Aorta (tissue), 5 donors: ENCODE measurements around the gene MACF1. TPM values are rescaled to one million over a fixed set of nuclear protein-coding genes. Genes with fewer than 3 reads are reported as not detected.
"Not testable (repeated sequence)": the region's sequence is repeated elsewhere in the genome, so short reads cannot be mapped to it uniquely, and the experiment has no call there.

Source experiments
- ATAC-seq: fragments of 200-7000 bp; cut with Tn5 transposase; one replicate; pipeline ENCODE4 v1.9.1; 2022; ENCODE audit warnings: moderate library complexity; ENCODE audit not compliant: low FRiP score
- DNase-seq, 2 donors: peaks; one replicate each; pipeline ENCODE4 v3.0.0-alpha.2; 2020
- H3K27ac ChIP-seq, 2 donors: one replicate each; pipeline ENCODE4 v1.5.1; 2013; ENCODE audit warnings: low read length in 2 of 2, mild to moderate bottlenecking in 2 of 2, moderate library complexity in 2 of 2, control low read depth in 1 of 2, inconsistent platforms in 1 of 2, low read depth in 1 of 2
- H3K27me3 ChIP-seq, 2 donors: one replicate each; pipeline ENCODE4 v1.6.1; 2013; ENCODE audit warnings: control low read depth in 1 of 2, low read length in 1 of 2, mild to moderate bottlenecking in 1 of 2, moderate library complexity in 1 of 2; ENCODE audit not compliant: insufficient read depth in 2 of 2, control insufficient read depth in 1 of 2
- H3K36me3 ChIP-seq, 2 donors: one replicate each; pipeline ENCODE4 v1.6.1; 2013; ENCODE audit warnings: control low read depth in 1 of 2, low read length in 1 of 2, mild to moderate bottlenecking in 1 of 2; ENCODE audit not compliant: insufficient read depth in 2 of 2, control insufficient read depth in 1 of 2
- H3K4me1 ChIP-seq, 2 donors: one replicate each; pipeline ENCODE4 v1.6.1; 2013; ENCODE audit warnings: low read length in 2 of 2, control low read depth in 1 of 2, mild to moderate bottlenecking in 1 of 2, moderate library complexity in 1 of 2; ENCODE audit not compliant: insufficient read depth in 2 of 2, control insufficient read depth in 1 of 2
- H3K4me3 ChIP-seq, 2 donors: one replicate each; pipeline ENCODE4 v1.5.1; 2013; ENCODE audit warnings: low read length in 2 of 2, control low read depth in 1 of 2, mild to moderate bottlenecking in 1 of 2
- H3K9me3 ChIP-seq: one replicate; pipeline ENCODE4 v1.6.1; 2013; ENCODE audit warnings: mild to moderate bottlenecking, low read length; ENCODE audit not compliant: control insufficient read depth
- WGBS, 2 donors: extraction: QIAGEN DNeasy Blood & Tissue Kit; methylation state at CpG; one replicate each; pipeline ENCODE4 v1.1.7; 2013; 5-methylcytosine and 5-hydroxymethylcytosine counted together
- intact Hi-C, 2 donors: fragments of 100-400 bp; cut with DNase I; formaldehyde crosslinking; loops; one replicate each; pipeline versions ENCODE4 v1.14.2 to v1.15.0; 2022
- polyA plus RNA-seq, 2 donors: library from polyadenylated mRNA; stranded (reverse); fragments of 200-250 nt; gene quantifications; one replicate each; pipeline ENCODE4 v1.2.3, GENCODE V29; 2013
- total RNA-seq, 2 donors: library from RNA; stranded (reverse); fragmentation: NEBNext Ultra II Directional; extraction: Animal tissue kit (Norgen Biotek cat#: 25700); gene quantifications; one replicate each; pipeline ENCODE4 v1.2.1, GENCODE V29; 2021
- donor health status: healthy with polysubstance abuse.
- donor health status: Bipolar disorder and iron deficiency.
- donor health status: DM: no; HTN: no; CAD: no.
- donor health status: DM: no; HTN: no; CAD: no.
- donor health status: DM: yes; HTN: yes; CAD: no.

MACF1 gene
- total and polyA plus RNA-seq, 4 donors = 38.9 to 785 (median 386) TPM

DNA sequence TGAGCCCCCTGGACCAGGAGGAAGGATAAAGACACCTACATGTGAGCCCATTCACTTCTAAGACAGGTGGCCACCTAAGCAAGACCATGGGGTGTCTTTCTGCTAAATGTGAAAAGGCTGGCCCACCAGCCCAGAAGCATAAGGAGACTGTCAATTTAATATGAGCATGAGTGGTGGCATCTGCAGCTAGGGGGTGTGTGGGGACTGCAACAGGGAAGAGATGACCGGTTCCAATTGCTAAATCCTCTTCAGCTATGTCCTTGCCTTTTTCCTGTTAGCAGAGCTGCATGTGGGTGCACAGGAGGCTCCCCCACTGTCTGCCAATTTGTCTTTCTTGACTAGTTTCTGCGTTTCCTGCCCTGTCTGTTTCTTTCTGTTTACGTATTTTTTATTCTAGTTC is 264.7 kb downstream of the MACF1 start:
- Histone ChIP-seq H3K27me3 (no peaks in the 10 kb centered on the region), H3K36me3 (peaks cover 2 to 9% of the 10 kb centered on the region in 2 donors), H3K4me1 (peaks cover 0 to 3% of the 10 kb centered on the region in 2 donors), H3K4me3 (no peak overlapping the region), H3K9me3 (no peaks in the 10 kb centered on the region), H3K27ac (no peak overlapping the region)
- intact Hi-C loops = loop anchor here in 1 of 2 donors (5.0 kb wide), 1 partner anchor 37 kb away; no protein-coding TSS in a partner anchor
- 68 to 70% methylated on average over 3 of the region's 3 CpGs for WGBS, 2 donors
- ATAC-seq = no peak
- DNase-seq = no peak

DNA sequence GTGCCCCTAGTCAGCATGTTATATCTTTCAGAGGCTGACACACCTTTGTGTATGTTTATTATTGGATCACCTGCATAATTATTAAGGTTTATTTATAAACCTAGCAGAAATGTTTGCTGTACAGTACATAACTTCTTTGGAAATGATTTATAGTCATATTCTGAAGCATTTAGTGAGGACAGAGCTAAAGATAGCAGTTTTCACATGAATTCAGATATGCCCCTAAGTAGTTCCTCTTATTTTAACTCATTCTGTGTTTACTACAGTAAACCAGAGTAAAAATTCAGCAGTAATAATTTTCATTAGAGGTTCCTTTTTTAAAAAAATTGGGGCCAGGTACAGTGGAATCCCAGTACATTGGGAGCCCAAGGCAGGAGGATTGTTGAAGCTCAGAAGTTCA is 265.5 kb downstream of the MACF1 start:
- DNase-seq = no peak
- Histone ChIP-seq H3K27me3 (no peaks in the 10 kb centered on the region), H3K27ac (no peak overlapping the region), H3K36me3 (peaks cover 2 to 9% of the 10 kb centered on the region in 2 donors), H3K9me3 (no peaks in the 10 kb centered on the region), H3K4me3 (no peak overlapping the region), H3K4me1 (peaks cover 0 to 3% of the 10 kb centered on the region in 2 donors)
- intact Hi-C loops = no loop called here
- no peak for ATAC-seq

GRCh38 chr1:39472826-39473225 is 268.3 kb downstream of the MACF1 start:
- Histone ChIP-seq H3K27me3 (no peaks in the 10 kb centered on the region), H3K4me1 (no peaks in the 10 kb centered on the region), H3K36me3 (peaks cover 2 to 5% of the 10 kb centered on the region in 2 donors), H3K4me3 (no peak overlapping the region), H3K27ac (no peak overlapping the region), H3K9me3 (no peaks in the 10 kb centered on the region)
- 75 to 76% methylated on average over 7 of the region's 7 CpGs for WGBS, 2 donors
- intact Hi-C loops = no loop called here
- DNase-seq (no peak), ATAC-seq (no peak)

- H3K36me3 ChIP-seq = peaks cover 2 to 5% of the 10 kb centered on the region in 2 donors
Measured at GRCh38 chr1:39473324-39473723, 268.8 kb downstream of the MACF1 start.

GRCh38 chr1:39474810-39475209 is 270.3 kb downstream of the MACF1 start:
- Histone ChIP-seq H3K4me1 (no peaks in the 10 kb centered on the region), H3K36me3 (peaks cover 2 to 5% of the 10 kb centered on the region in 2 donors), H3K4me3 (no peak overlapping the region), H3K9me3 (no peaks in the 10 kb centered on the region), H3K27ac (no peak overlapping the region), H3K27me3 (no peaks in the 10 kb centered on the region)
- DNase-seq (no peak), ATAC-seq (no peak)
- intact Hi-C loops = no loop called here
- 46 to 47% methylated on average over 4 of the region's 4 CpGs for WGBS, 2 donors

More at GRCh38 chr1:39473324-39473723, 268.8 kb downstream of the MACF1 start:
- ATAC-seq (no peak), DNase-seq (no peak)
- no peaks in the 10 kb centered on the region for H3K9me3 ChIP-seq
- H3K27me3 ChIP-seq = no peaks in the 10 kb centered on the region
- H3K4me3 ChIP-seq = no peak overlapping the region
- no peaks in the 10 kb centered on the region for H3K4me1 ChIP-seq
- H3K27ac ChIP-seq = no peak overlapping the region
- intact Hi-C loops = no loop called here
- WGBS, 2 donors = 86 to 91% methylated on average over 4 of the region's 4 CpGs

GRCh38 chr1:39475551-39475950 is 271.1 kb downstream of the MACF1 start:
- 13 to 27% methylated on average over 1 of the region's 1 CpG for WGBS, 2 donors
- intact Hi-C loops = not testable (repeated sequence)

GRCh38 chr1:39478126-39478915 is 273.8 kb downstream of the MACF1 start:
- H3K36me3 ChIP-seq = peaks cover 2 to 8% of the 10 kb centered on the region in 2 donors
- WGBS, 2 donors = 68 to 77% methylated on average over 5 of the region's 5 CpGs
- H3K9me3 ChIP-seq = no peaks in the 10 kb centered on the region
- ATAC-seq (no peak), DNase-seq (no peak)
- H3K4me3 ChIP-seq = no peak overlapping the region
- H3K4me1 ChIP-seq = no peaks in the 10 kb centered on the region
- no peaks in the 10 kb centered on the region for H3K27me3 ChIP-seq
- no peak overlapping the region for H3K27ac ChIP-seq
- intact Hi-C loops = no loop called here

More at GRCh38 chr1:39475551-39475950, 271.1 kb downstream of the MACF1 start:
- DNase-seq, H3K9me3 ChIP-seq, H3K36me3 ChIP-seq, H3K27ac ChIP-seq, H3K4me1 ChIP-seq, H3K27me3 ChIP-seq, ATAC-seq, H3K4me3 ChIP-seq: not testable (repeated sequence)

- Histone ChIP-seq H3K9me3 (no peaks in the 10 kb centered on the region), H3K36me3 (peaks cover under 1 to 16% of the 10 kb centered on the region in 2 donors), H3K4me3 (no peak overlapping the region), H3K4me1 (no peaks in the 10 kb centered on the region), H3K27me3 (no peaks in the 10 kb centered on the region), H3K27ac (no peak overlapping the region)
- ATAC-seq (no peak), DNase-seq (no peak)
- intact Hi-C loops = no loop called here
- WGBS, 2 donors = 79 to 82% methylated on average over 6 of the region's 6 CpGs
Measured at GRCh38 chr1:39481289-39481688, 276.8 kb downstream of the MACF1 start.

- no peak for ATAC-seq
- Histone ChIP-seq H3K4me3 (no peak overlapping the region), H3K4me1 (no peaks in the 10 kb centered on the region), H3K27ac (no peak overlapping the region), H3K27me3 (no peaks in the 10 kb centered on the region), H3K9me3 (no peaks in the 10 kb centered on the region), H3K36me3 (peaks cover 6 to 16% of the 10 kb centered on the region in 2 donors)
- intact Hi-C loops = no loop called here
- no peak for DNase-seq
- WGBS, 2 donors = 48 to 49% methylated on average over 1 of the region's 1 CpG
Measured at GRCh38 chr1:39483276-39483675, 278.8 kb downstream of the MACF1 start.
